Activated gamma-delta T cell (primary cell): Measurements from ENCODE around the gene ADCK1.
"Not testable (repeated sequence)": the region's sequence is repeated elsewhere in the genome, so short reads cannot be mapped to it uniquely, and the experiment has no call there.

ENCODE experiments used
- DNase-seq: peaks from one replicate; lab custom pipeline; 2025; lab: John Stamatoyannopoulos, UW

The ADCK1 gene

GRCh38 chr14:77950371-77951063 lies 150.6 kb downstream of the ADCK1 start:
- DNase-seq = no peak

GRCh38 chr14:77955816-77956484 lies 156.0 kb downstream of the ADCK1 start:
- DNase-seq = no peak

DNA sequence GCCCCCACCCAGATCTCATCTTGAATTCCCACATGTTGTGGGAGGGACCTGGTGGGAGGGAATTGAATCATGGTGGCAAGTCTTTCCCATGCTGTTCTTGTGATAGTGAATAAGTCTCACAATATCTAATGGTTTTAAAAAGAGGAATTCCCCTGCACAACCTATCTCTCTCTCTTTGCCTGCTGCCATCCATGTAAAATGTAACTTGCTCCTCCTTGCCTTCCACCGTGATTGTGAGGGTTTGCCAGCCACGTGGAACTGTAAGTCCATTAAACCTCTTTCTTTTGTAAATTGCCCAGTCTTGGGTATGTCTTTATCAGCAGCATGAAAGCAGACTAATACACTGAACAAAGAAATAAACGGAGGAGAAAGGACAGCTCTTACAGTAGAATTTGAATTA lies 159.8 kb downstream of the ADCK1 start:
- DNase-seq = not testable (repeated sequence)

- no peak for DNase-seq
These were observed 162.1 kb downstream of the ADCK1 start for GRCh38 chr14:77961847-77962580.

DNA sequence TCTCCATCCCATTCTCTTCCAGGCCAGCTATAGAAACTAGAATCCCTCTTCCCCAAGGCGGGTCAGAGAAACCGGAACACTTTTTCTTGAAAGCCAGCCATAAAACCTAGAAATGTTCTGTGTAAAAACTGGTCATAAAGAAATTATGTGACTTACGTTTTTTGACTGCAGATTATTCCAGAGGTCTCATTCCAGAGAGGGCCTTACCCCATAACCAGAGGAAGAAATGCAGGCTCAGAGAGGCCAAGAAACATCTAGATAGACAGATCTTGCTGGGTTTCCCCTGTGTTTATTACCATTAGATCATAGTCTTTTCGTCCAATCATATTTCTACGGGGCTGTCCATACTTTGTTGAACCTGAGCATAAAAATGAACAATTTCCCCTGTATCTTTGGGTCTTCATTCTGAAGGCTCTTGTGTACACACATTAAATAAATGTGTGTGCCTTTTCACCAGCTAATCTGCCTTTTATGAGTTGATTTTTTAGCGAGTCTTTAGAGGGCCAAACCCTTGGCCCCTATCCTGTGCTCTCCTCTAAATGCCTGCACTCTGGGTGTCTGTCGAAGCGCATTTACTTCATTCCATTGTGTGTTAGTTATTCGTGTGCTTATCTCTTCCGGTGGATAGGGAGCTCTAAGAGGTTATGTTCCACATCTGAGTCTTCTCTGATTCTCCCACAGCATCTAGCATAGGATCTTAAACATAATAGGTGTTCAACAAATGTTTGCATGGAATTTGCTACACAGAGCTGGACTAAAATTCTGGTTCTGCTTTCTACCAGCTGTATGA lies 163.0 kb downstream of the ADCK1 start:
- no peak for DNase-seq

- no peak for DNase-seq
These were observed 164.7 kb downstream of the ADCK1 start for GRCh38 chr14:77964586-77964985.

GRCh38 chr14:77965050-77965449 lies 165.1 kb downstream of the ADCK1 start:
- no peak for DNase-seq

GRCh38 chr14:77965919-77966435 lies 166.1 kb downstream of the ADCK1 start:
- no peak for DNase-seq

- no peak for DNase-seq
These were observed 167.2 kb downstream of the ADCK1 start for GRCh38 chr14:77967110-77967509.

- no peak for DNase-seq
These were observed 170.7 kb downstream of the ADCK1 start for GRCh38 chr14:77970646-77971045.

DNA sequence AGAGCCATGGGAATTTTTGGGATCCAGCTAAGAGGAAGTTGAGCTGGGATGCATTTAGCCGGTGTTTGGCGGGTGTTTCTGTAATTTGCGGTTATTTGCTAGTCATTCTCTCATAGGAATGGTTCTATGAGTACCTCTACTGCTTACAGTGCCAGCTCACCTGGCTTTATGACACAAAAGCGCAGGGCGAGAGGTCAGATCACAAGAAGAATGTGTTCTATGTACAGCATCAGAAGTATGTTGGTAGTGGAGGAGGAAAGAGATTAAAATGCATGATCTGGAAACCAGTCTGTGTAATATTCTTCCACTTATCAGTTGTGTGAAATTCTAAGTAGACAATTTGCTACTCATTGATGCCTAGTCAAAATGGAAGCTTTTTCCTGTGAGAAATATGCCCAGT lies 173.3 kb downstream of the ADCK1 start:
- DNase-seq = no peak

DNA sequence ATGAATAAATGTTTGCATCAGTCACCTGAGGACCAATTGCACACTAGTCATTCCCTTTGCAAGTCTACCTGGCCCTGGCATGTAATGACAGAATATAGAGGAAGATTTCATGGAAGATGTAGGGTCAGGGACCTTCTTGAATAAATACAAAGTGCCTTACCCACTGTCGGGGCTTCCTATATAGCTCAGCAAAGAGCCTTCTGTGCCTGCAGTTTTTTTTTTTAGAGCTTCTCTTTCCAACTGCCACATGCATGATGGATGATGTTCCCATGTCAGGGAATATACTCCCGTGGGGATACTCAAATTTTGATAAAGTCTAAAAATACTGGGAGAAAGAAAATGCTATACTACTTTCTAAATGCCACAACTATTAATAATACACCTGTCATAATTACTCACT lies 176.7 kb downstream of the ADCK1 start:
- DNase-seq = no peak

- no peak for DNase-seq
These were observed 179.3 kb downstream of the ADCK1 start for GRCh38 chr14:77979171-77979570.

DNA sequence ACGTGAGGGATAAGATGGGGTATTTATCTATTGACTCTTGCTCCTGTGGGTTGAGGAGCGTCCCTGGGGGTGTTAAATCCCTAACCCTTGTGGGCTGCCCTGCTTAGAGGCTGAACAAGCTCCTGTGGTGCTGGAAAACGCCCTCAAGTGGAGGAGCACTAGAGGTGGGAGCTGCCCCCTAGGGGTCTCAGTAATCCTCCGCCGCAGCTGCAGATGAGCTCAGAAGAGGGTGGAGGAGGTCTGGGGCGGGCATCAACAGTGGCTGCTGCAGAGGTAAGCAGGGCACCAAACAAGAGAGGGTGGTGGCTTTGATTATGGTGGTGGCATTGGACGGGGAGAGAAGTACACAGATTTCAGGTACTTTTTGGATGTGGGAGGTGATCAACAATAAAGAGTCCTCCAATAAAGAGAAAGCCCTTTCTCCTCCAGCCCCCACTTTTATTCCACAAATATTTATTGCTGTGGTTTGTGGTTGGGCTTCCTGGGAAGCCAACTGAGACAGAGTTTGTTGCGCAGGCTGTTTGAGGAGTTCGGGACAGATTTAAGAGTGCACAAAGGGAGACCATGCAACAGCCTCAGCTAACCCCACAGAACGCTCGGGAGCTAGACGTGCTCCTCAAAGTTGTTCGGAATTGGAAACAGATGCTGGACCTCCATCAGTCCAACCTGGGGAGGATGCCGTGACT lies 179.9 kb downstream of the ADCK1 start:
- no peak for DNase-seq

DNA sequence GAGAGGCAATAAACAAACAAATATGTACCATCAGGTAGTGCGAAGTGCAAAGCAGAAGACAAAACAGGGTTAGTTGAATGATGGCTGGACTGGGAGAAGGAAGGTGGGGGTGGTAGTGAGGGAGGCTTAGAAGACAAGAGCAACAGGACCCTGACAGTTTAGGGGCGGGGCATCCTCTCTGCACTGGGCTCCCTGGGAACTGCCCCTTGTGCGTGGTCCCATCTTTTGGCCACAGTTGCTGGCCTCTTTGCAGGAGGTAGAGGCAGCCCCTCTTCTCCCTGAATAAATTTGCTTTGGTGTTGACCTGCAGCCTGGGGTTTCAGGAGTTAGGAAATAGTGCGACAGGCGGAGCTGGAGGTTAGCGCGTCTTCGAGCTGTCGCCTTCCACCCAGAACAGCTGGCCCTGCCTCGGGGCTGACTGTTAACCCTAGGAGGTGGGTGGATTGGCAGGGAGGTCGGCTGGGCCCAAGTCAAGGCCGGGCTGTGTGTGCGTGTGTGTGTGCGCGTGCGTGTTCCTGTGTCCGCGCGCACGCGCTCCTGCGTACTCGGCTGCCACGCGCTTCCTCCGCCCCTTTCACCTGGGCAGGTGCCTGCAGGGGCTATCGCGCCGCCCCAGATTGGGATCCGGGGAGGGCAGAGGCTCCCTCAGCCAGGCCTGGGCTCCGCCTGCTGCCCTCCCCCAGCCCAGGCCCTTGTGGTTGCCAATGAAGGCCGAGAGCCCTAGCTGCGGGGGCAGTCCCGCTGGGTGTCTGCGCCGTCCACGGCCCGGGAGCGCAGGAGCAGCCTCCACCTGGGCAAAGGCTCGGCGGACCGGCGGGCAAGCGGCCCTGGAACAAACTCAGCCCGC lies 180.8 kb downstream of the ADCK1 start:
- DNase-seq = no peak
